Keratinocyte (primary cell): ENCODE data around the gene CHD2.

Experiments used
- EZH2 ChIP-seq: IDR thresholded peaks from one replicate; pipeline ENCODE4 v1.6.1; 2012; ENCODE audit warnings: inconsistent platforms, mild to moderate bottlenecking, low read length, moderate library complexity
- TF ChIP-seq, protein P1 (sequence below), 3 experiments: IDR thresholded peaks in 1 of 3; conservative IDR thresholded peaks in 1 of 3; optimal IDR thresholded peaks in 1 of 3; 2 replicates in 2 of 3; 3 replicates in 1 of 3; pipeline versions ENCODE3 to v1.5.1; 2011; ENCODE audit warnings: low read length in 3 of 3, mild to moderate bottlenecking in 3 of 3, moderate library complexity in 2 of 3, control low read depth in 1 of 3, inconsistent platforms in 1 of 3; ENCODE audit not compliant: insufficient read depth in 2 of 3; ENCODE audit errors: extremely low read depth in 1 of 3

GRCh38 chr15:92899948-92900730 lies at the start of gene CHD2:
- TF ChIP-seq, protein P1, sequence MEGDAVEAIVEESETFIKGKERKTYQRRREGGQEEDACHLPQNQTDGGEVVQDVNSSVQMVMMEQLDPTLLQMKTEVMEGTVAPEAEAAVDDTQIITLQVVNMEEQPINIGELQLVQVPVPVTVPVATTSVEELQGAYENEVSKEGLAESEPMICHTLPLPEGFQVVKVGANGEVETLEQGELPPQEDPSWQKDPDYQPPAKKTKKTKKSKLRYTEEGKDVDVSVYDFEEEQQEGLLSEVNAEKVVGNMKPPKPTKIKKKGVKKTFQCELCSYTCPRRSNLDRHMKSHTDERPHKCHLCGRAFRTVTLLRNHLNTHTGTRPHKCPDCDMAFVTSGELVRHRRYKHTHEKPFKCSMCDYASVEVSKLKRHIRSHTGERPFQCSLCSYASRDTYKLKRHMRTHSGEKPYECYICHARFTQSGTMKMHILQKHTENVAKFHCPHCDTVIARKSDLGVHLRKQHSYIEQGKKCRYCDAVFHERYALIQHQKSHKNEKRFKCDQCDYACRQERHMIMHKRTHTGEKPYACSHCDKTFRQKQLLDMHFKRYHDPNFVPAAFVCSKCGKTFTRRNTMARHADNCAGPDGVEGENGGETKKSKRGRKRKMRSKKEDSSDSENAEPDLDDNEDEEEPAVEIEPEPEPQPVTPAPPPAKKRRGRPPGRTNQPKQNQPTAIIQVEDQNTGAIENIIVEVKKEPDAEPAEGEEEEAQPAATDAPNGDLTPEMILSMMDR (optimal IDR thresholded peaks at IDR 0.05 in 1 of 3, IDR thresholded peaks at IDR 0.05 in 1 of 3, conservative IDR thresholded peaks at IDR 0.05 in 1 of 3; ENCODE audit: extremely low read depth in 1 of 3, insufficient read depth in 2 of 3, low read length in 3 of 3) = no peak
- TF ChIP-seq EZH2 = no peak
